TTC549 (cell line): Measurements from ENCODE around the gene KLHL11.

Experiments
- FAIRE-seq: peaks from 2 replicates; lab custom pipeline; 2012; peaks lifted over from hg19 to GRCh38; lab: Jason Lieb, UNC

Gene KLHL11

DNA sequence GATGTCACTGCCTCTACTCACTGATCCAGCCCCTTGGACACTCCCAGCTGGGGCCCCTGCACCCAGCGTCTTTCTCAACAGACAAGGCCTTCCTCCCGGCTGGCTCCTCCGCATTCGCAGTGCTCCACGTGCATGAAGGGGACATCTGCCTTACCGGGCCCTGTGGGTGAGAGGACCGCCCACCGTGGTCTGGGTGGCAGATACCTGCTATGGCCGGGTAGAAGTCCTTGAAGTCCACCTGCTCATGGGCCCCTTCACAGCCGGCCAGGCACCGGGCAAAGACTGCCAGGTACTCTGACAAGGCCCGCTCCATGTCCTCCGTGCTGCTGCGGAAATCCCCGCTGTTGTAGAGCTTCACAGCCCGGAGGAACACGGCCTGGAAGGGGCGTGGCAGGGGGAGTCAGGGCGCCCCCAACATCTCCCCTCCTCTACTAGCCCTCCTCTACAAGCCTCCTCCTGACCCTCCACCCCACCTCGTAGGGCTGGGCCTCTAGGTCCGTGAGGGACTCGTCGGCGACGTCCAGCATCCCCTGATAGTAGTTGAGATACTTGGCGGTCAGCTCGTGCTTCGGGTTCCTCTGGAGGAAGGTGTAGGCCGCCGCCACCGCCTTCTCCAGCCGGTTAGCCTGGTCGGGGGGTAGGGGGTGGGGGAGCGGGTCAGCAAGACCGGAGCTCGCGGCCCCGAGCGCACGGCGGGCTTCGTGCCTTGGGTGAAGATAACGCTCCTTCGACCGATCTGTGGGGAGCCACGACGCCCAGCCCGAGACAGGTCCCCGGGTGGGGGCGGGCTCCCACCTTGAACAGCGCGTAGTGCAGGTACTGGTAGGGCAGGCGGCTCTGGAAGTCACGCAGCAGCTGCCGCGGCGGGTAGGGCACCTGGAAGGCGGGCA lies 54.3 kb downstream of the KLHL11 start:
- FAIRE-seq = no peak

- no peak for FAIRE-seq
Observed at GRCh38 chr17:41806685-41807445, 58.4 kb downstream of the KLHL11 start.
